HG03095 (cell line): ENCODE results near the gene ZFP36L1.

Experiments used
- ATAC-seq: cut with Tn5 transposase; IDR thresholded peaks from one replicate; pipeline ENCODE4 v1.9.1; 2021; ENCODE audit warnings: moderate library complexity; ENCODE audit not compliant: unreplicated experiment

ZFP36L1 gene

DNA sequence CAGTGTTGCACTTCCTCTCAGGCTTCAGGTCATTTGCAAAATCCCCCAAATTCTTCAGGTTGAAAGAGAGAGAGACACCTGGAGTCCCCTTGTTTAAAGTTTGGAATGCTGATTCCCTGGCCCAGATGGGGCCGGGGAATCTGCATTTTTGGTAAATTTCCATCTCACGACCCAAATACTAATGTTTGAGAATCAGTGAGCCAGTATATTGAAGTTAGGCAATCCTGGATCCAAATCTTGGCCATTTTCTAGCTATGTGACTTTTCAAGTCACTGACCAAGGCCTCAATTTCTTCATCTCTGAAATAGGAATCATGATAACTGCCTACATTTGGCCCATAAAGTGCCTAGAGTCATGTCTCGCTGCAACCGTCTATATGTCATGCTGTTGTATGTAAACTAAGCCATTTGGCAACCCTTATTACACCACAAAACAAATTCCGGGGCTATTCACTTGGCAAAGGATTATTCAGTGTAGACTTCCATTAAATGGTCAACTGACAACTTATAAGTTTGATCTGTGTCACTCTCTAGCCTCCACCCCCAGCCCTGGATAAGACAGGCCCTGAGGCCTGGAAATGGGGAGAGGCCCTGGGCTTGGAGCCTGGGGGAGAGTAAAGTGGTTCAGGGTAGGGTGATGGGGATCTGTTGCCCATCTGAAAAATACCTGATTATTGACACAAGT, 3.7 kb upstream of the ZFP36L1 start:
- ATAC-seq: no peak

DNA sequence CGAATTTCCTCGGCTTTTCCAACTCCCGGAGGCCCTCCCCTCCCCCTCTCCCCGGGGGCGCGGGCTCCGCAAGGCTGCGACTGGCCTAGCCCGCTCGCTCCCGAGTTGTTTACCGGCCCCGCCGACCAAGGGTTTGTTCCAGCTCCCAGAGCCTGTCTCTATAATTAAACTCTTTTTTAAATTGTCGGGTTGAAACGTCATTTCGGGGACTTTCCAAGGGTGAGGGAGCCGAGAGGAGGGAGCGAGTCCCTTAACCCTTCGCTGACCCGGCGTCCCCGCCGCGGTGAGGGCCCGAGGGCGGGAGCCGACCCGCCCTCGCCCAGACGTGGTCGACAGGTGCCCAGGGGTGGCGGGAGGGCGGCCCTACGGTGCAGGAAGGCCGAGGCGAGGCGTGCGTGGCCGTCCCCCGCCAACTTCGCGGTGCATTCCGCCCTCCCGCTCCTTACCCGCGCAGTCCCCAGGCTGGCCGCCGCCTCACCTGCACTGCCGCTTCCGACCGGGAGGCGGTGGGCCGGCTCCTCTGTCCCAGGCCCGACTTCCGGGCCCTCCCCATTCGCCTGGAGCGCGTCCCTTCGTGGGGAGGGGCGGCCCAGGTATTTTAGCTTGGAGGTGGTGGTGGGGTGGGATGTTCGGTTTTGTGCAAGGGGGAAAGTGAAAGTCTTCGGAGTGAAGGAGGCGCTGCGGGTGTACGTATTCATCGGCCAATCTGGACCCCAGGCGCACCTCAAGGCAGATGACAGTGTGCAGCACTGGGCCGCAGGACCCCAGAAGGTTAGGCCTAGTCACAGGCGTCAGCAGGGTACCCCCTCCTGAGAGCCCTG, 2.9 kb upstream of the ZFP36L1 start:
- ATAC-seq: peak; percentile 40

- no peak for ATAC-seq
Measured at GRCh38 chr14:68794851-68795596, 2.2 kb upstream of the ZFP36L1 start.

DNA sequence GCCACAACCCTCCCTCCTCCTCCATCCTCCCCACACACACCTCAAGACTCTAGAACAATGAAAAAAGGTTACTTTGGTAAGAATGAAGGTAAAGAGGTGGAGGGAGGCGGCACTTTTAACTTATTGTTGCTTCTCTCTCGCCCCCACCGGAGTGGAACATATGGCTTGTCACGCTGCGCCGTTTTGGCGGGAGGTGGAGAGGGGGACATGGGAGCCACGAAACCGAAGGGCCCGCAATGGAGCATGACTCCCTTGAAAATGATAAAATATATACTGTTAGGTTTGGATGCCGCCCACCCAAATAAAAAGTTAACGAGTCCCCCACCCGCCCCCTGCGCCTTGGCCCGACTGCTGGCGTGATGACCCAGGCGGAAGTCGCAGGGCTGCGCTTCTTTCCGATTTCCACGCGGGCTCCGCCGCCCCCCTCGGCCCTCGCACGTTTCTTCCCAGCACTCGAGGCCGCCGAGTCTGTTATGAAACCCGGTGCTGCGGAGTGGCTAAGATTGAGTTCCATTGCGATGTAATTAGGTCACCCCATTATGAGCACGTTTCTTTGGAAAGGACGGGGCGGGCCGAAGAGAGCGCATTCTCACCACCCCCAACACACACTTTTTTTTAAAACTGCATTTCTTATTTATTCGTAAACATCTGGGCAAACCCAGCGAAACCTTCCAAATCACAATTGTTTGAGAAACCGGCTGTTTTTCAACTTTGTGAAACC, 1.4 kb upstream of the ZFP36L1 start:
- no peak for ATAC-seq

DNA sequence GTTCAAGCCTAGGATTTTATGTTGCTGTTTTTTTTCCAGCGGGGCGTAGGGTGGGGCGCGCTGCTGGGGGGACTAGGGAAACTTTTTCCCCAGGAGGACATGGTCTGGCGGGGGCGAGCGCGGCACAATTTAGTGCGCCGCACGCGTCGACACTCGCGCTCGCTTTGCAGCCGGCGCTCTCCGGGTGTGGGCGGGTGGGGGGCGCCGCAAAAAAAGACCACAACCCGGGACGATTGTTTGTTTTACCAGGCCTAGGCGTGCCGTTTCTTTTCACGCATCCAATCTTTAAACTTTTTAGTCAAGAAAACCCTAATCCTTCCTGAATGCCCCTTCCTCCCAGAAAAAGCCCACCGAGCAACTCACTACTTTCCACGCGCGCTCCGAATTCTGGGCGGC, 865 bp upstream of the ZFP36L1 start:
- no peak for ATAC-seq

- ATAC-seq: no peak
Measured at GRCh38 chr14:68792678-68792978, 239 bp downstream of the ZFP36L1 start.

DNA sequence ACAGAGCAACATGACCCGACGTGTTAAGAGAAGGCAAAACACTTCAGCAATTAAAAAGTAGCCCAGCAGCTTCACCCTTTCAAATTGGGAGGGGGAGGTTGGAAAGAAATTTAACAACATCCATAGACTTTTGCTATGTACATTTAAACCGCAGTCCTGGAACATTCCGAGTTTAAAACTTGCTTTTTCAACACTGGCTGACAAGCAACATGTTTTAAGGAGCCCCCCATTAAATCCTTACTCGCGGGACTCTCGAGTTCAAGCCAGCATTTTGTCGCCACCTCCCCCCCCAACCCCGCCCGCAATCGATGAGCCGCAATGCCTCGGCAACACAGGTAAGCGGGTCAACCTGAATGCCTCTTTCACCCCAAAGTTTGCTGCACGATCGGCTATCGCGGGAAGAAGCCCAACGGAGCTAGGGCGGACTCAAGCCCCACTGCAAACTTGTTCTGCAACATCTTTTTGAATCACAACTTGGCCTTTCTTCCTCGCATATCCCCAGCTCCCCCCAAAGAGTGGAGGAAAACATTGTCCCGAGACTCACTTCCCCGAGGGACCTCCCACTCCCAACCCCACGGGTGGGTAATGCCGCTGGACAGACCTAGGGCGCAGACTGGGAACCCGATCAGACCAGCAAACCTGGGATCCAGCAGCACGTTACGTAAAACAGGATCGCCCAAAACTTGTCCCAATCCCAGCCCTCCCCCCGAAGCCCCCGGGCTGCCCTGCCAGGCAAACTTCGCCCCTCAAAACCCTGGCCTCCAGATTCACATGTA, 777 bp downstream of the ZFP36L1 start:
- no peak for ATAC-seq

DNA sequence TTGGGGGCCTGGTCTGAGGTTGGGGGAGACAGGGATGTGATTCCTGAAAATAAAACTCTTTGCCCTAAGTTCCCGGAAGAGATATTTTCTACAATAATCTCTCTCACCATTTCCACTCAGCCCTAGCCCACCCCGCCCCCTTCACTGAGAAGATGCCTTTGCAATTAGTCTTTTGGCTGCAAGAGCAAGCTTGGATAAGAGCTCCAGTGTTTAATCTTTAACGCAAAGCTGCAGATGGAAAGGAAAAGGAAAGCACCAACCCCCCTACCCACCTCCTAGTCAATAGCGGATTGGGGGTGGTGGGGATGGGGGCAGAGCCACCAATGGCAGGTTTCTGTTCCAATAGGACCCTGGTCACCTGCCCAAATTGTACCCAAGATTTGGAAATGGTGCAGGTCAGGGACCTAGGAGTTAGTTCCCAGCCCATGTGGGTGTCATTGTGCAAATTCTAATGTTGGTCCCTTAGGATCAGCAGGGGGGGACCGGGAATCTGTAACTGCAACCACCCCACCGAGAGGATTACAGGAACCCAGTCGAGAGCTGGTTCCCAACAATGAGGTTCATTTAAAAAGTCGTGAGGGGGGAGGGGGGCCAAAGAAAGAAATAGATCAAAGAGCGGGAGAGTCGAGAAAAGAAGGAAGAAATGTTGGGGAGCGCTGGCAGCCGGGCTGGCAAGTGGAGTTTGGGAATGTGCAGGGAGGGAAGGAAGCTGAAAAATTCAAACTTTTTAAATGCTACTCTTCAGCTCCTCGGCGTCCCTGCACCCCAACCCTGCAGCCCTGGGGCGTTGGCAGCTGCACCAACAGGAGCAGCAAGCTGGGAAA, 1.6 kb downstream of the ZFP36L1 start:
- ATAC-seq: no peak

- ATAC-seq: no peak
Measured at GRCh38 chr14:68790644-68791077, 2.2 kb downstream of the ZFP36L1 start.

DNA sequence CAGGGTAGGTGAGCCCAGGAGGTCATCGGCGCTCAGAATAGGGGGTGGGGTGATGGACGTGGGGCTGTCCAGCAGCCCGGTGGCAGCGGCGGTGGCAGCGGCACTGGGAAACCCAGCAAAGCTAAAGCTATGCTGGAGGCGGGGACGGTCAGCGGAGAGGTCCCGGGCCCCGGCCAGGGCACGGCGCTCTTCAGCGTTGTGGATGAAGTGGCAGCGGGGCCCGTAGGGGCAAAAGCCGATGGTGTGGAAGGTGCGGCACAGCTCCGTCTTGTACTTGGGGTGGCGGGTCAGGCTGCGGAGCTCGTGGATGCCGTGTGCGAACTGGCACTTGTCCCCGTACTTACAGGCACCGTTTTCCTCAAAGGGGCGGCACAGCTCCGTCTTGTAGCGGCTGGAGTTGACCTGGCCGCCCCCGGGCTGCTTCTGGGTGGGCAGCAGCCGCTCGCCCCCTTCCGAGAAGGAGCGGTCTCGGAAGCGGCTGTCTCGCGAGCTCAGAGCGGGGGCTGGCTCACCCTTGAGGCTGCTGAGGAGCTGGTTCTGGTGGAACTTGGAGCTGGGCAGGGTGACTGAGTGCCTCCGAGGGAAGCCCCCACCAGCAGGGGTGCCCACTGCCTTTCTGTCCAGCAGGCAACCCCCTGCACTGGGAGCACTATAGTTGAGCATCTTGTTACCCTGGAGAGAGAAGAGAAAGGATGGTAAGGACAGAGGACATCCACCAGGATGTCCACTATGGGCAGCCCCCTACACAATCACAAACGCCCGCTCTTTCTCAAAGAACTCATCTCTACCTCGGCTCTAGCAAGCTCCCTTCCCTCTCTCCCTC, 2.8 kb downstream of the ZFP36L1 start:
- ATAC-seq: no peak

DNA sequence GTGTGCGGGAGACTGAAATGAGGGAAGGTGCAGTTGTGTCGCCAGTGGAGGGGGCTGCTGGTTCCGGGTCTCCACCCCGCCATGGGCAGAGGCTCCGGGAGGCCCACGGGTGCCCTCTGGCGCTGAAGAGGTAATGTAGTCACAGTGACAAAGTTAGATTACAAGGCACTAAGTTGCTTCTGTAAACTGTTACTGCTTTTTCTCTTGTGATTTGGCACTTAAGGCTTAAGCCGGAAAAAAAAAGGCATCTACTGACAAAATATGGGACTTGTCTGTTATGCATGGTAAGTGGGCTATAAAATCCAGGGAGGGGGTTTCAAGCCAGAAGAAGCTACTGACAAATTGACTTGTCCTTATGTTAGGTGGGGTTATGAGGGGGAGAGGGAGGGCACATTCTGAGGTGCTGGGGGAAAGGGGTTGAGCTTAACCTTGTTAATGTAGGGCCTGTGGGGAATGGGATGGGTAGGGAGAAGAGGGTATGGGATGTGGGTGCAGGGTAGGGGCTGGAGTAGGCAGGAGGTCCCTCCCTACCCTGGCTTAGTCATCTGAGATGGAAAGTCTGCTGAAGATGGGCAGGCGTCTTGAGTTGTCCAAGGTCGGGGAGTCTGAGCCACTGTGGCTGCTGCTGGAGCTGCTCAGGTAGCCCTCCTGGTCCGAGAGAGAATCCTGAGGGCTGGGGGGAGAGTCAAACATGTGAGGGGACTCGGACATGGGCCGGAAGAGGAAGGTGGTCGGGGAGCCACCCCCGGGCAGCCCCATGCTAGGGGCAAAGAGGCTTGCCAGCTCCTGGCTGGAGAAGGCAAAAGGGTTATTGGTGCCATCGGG, 3.7 kb downstream of the ZFP36L1 start:
- ATAC-seq: no peak

- no peak for ATAC-seq
Measured at GRCh38 chr14:68788275-68788995, 4.4 kb downstream of the ZFP36L1 start.

GRCh38 chr14:68787092-68787992, 5.5 kb downstream of the ZFP36L1 start:
- ATAC-seq: no peak

- ATAC-seq: no peak
Measured at GRCh38 chr14:68786491-68787091, 6.3 kb downstream of the ZFP36L1 start.

- ATAC-seq: no peak
Measured at GRCh38 chr14:68785534-68786490, 7.1 kb downstream of the ZFP36L1 start.
